Activated T-cell treated with anti-CD3 and anti-CD28 coated beads, Interleukin-2, amount 50 U/mL, for 4 hours (primary cell): Measurements from ENCODE around the gene AMIGO1. TPM values are rescaled to one million over a fixed set of nuclear protein-coding genes. Genes with fewer than 3 reads are reported as not detected.

Source experiments
- ATAC-seq, 2 donors: fragments of 200-7000 bp; cut with Tn5 transposase; one replicate each; pipeline ENCODE4 v1.10.0; 2021
- DNase-seq: peaks from one replicate; pipeline ENCODE4 v3.0.0-alpha.2; 2020
- H3K27me3 Mint-ChIP-seq: one replicate; pipeline ENCODE4 v1.8.0; 2021; ENCODE audit warnings: low read depth, mixed read lengths
- H3K36me3 Mint-ChIP-seq: one replicate; pipeline ENCODE4 v1.8.0; 2022; ENCODE audit warnings: mixed read lengths; ENCODE audit not compliant: insufficient read depth
- H3K4me1 Mint-ChIP-seq: one replicate; pipeline ENCODE4 v1.8.0; 2021; ENCODE audit warnings: low read depth, mixed read lengths
- H3K4me3 Mint-ChIP-seq: one replicate; pipeline ENCODE4 v1.8.0; 2021; ENCODE audit warnings: mild to moderate bottlenecking, moderate library complexity, mixed read lengths
- H3K9me3 Mint-ChIP-seq: one replicate; pipeline ENCODE4 v1.8.0; 2021; ENCODE audit warnings: mixed read lengths
- total RNA-seq, 3 donors: library from RNA; stranded (reverse); gene quantifications; one replicate each; pipeline ENCODE4 v1.2.1, GENCODE V29; 2021

The AMIGO1 gene
- total RNA-seq, 3 donors from 2014 or later = 2.9 to 4.5 (median 4.0) TPM

DNA sequence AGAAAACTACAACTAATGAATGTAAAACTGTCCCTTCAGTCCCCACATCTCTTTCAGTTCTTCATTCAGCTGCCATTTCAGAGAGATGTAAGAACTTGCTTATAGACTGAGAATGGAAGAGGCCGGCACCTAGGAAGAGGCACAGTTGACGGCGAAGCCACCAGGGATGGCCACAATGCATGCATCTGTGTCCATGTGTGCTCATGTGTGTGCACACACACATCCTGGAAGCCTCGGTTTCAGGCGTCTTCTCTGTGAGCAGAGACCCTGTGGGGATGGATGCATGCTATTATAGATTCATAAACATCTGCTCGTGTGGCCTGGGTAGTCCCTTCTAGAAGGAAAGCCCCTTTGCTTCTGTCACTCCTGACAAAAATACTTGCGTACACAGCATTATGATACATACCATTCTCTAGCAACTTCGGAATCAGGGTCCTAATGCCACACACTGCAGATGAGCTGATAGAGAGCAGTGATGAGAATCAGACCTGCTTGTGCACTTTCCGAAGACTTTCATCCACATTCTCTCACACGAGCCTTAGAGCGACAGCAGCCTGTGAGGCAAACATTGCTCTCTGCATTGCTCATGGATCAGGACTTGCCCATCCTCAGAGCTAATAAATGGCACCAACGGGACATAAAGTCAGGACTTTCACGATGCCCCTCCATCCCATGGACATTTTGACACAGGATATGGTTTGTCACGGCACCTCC, 17.7 kb upstream of the AMIGO1 start:
- H3K4me1 Mint-ChIP-seq = peaks cover 22% of the 10 kb centered on the region
- peaks cover 3% of the 10 kb centered on the region for H3K27me3 Mint-ChIP-seq
- no peak overlapping the region for H3K4me3 Mint-ChIP-seq
- H3K36me3 Mint-ChIP-seq = no peaks in the 10 kb centered on the region
- H3K9me3 Mint-ChIP-seq = no peaks in the 10 kb centered on the region
- DNase-seq = no peak
- no peak for ATAC-seq

DNA sequence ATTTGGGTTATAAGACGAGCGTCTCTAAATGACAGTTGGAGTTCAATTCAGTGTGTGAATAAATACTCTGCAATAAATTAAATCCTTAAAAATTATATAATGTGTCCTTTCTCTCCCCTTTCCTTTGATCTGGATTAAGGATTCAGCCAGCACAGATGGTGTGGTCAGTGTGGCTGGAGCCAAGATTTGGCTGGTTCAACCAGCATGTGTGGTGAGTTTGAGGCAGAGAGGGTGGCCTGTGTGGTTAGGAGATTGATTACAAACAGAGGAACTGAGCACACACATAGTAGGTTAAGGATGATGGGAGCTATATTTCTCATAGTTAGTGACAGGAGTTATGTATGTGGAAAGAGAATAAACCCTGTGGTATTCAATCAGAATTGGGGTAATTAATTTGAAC, 14.2 kb upstream of the AMIGO1 start:
- Mint-ChIP-seq H3K4me3 (no peak overlapping the region), H3K27me3 (peaks cover 3% of the 10 kb centered on the region), H3K4me1 (no peaks in the 10 kb centered on the region)

DNA sequence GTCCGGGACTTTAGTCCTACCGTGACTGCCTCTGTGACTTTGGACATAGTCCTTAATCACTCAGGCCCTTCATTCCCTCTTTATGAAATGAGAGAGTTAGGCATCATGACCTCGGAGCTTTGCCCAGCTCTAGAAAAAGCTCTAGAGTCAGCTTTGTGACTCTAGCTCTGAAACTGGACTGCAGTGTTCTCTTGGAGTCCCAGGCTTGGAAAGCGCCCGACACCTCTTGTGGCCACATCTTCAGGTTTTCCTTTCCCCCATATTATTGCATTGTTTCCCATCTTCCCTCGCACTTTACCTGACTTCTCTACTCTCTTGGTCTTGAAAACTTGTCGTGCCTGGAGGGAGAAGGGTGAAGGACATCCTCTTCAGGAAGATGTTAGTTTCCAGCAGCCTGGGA, 12.5 kb upstream of the AMIGO1 start:
- H3K4me3 Mint-ChIP-seq = no peak overlapping the region
- DNase-seq (no peak), ATAC-seq (no peak)
- no peaks in the 10 kb centered on the region for H3K9me3 Mint-ChIP-seq
- no peaks in the 10 kb centered on the region for H3K36me3 Mint-ChIP-seq
- peaks cover 3% of the 10 kb centered on the region for H3K27me3 Mint-ChIP-seq
- H3K4me1 Mint-ChIP-seq = no peaks in the 10 kb centered on the region

More for the DNA sequence above, 14.2 kb upstream of the AMIGO1 start:
- Mint-ChIP-seq H3K9me3 (no peaks in the 10 kb centered on the region), H3K36me3 (no peaks in the 10 kb centered on the region)
- DNase-seq (no peak), ATAC-seq (no peak)

DNA sequence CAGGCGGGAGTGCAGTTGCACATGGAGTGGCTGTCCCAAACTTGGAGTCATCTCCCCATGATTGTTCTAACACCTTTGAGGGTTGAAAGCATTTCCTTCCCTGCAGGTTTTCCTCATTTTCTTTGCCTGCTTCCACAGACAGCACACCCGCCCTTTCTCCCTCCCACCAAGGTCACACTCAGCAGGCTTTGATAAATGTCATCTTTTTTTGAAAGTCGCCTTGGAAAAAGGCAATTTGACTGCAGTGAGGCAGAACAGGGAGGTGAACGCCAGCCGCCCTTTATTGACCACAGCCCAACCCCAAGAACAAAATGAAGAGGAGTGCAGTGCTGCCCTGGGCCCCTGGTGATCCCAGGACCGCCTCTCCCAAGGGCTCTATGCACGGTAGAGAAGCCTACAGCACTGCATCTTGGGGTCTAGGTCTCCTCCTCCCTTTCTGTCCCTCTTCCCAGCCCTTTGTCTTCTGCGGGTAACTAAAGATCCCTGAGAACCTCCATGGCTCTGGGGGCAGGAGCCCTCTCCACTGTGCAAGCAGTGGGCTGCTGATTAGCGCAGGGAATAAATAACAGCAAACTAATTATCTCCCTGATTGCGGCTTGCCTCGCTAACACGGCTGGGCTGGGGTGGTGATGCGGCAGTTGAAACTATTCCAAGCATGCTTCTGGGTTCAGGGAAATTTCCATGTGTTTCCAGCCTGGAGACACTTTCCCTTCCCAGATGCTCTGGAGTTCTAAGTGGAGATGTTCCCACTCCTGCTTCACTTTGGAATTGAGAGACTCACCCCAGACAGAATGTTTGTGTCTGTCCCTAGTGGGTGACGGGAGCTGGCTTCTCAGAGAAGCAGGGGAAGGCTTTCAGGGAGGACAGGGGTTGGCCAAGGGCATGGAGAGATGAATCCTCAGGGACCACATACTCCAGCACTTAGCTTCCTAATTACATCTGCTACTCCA, 11.8 kb upstream of the AMIGO1 start:
- DNase-seq = no peak
- Mint-ChIP-seq H3K36me3 (no peaks in the 10 kb centered on the region), H3K27me3 (peaks cover 3% of the 10 kb centered on the region), H3K9me3 (no peaks in the 10 kb centered on the region), H3K4me3 (no peak overlapping the region), H3K4me1 (no peaks in the 10 kb centered on the region)
- no peak for ATAC-seq

DNA sequence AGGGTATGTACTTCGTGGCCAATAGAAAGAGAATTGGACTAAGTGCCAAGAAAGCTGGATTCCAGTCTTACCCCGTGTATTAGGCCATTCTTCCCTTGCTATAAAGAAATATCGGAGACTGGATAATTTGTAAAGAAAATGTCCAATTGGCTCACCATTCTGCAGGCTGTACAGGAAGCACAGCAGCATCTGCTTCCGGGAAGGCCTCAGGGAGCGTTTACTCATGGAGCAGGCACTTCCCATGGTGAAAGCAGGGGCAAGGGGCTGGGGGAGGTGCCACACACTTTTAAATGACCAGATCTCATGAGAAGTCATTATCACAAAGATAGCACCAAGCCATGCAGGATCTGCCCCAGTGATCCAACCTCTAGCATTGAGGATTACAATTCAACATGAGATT, 7.8 kb upstream of the AMIGO1 start:
- ATAC-seq = no peak
- no peaks in the 10 kb centered on the region for H3K9me3 Mint-ChIP-seq
- no peaks in the 10 kb centered on the region for H3K4me1 Mint-ChIP-seq
- H3K27me3 Mint-ChIP-seq = no peaks in the 10 kb centered on the region
- no peaks in the 10 kb centered on the region for H3K36me3 Mint-ChIP-seq
- DNase-seq = no peak
- no peak overlapping the region for H3K4me3 Mint-ChIP-seq

DNA sequence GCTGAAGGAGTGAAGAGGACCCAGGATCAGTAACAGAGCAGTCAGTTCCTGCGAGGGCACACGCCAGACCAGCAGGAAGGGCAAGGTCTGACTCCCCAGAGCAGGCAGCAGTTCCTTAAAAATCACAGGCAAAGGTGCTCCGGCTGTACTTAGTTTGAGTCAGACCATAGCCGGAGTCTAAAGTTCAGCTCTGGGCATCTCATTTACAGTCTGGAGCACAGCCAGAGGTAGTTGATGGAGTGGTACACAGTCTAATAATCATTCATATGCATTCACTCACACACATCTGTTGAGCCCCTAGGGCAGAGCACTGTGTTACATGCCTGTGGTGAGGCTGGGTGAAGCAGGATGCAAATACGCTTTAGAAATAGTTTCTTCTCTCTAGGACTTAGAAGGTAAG, 7.3 kb upstream of the AMIGO1 start:
- Mint-ChIP-seq H3K9me3 (no peaks in the 10 kb centered on the region), H3K4me3 (no peak overlapping the region), H3K36me3 (no peaks in the 10 kb centered on the region), H3K27me3 (no peaks in the 10 kb centered on the region), H3K4me1 (no peaks in the 10 kb centered on the region)
- DNase-seq = no peak
- no peak for ATAC-seq

DNA sequence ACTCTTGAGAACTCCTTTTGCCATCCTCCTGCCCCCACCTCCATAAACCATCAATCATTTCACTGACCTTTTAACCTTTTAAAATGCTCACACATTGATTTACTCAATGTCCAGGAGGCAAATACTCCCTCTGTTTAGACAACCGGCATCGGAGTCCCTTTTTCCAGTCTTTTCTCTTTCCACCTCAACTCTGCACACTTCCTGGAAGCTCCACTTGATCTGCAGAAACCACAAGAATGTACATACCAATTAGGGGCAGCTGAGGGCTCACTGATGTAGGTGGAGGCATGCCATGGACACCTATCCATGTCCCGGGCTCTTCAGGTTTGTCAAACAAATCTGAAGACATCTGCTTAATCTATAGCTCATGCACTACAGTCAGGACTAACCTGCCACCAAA, 5.3 kb upstream of the AMIGO1 start:
- Mint-ChIP-seq H3K4me1 (peaks cover 15% of the 10 kb centered on the region), H3K9me3 (no peaks in the 10 kb centered on the region), H3K27me3 (no peaks in the 10 kb centered on the region), H3K36me3 (no peaks in the 10 kb centered on the region), H3K4me3 (no peak overlapping the region)
- no peak for DNase-seq
- no peak for ATAC-seq

DNA sequence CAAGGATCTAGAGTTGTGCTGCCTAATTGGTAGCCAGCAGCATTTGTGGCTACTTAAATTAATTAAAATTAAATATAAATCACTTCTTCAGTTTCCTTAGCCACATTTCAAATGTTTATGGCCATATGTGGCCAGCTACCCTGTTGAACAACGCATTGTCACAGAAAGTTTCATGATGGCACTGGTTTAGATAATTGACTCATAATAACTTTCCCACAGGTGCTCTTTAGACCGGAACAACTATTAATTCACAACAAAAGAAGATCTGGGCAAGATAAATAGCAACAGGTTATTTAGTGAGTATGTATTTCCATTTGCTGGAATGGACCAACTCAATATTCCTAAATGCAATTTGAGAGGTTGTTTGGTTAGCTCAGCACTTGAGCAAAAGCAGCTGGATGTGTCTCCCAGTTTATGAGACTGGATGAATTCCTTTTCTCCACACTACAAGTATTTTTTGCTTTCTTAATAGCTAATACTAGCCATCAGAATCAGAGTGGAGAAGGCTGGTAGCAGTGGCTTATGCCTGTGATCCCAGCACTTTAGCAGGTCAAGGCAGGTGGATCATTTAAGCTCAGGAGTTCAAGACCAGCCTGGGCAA, 3.7 kb upstream of the AMIGO1 start:
- DNase-seq (no peak), ATAC-seq (no peak)
- Mint-ChIP-seq H3K9me3 (no peaks in the 10 kb centered on the region), H3K4me1 (peaks cover 27% of the 10 kb centered on the region), H3K36me3 (peaks cover under 1% of the 10 kb centered on the region), H3K27me3 (no peaks in the 10 kb centered on the region), H3K4me3 (no peak overlapping the region)

DNA sequence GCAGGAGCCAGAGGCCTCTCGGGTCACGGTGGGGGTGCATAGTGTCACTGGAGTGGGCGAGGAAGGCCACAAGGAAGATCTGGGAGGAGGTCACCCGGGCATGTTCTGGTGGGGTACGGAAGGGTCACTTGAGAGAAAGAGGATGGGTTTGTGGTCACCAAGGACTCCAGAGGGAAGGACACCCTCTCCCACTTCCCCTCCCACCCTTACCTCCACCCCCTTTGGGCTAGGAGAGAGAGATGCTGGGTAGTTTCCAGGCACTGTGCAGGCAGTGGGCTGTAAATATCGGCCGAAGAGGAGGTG, 703 bp downstream of the AMIGO1 start:
- H3K4me1 Mint-ChIP-seq = peaks cover 64% of the 10 kb centered on the region
- DNase-seq = no peak
- no peaks in the 10 kb centered on the region for H3K9me3 Mint-ChIP-seq

DNA sequence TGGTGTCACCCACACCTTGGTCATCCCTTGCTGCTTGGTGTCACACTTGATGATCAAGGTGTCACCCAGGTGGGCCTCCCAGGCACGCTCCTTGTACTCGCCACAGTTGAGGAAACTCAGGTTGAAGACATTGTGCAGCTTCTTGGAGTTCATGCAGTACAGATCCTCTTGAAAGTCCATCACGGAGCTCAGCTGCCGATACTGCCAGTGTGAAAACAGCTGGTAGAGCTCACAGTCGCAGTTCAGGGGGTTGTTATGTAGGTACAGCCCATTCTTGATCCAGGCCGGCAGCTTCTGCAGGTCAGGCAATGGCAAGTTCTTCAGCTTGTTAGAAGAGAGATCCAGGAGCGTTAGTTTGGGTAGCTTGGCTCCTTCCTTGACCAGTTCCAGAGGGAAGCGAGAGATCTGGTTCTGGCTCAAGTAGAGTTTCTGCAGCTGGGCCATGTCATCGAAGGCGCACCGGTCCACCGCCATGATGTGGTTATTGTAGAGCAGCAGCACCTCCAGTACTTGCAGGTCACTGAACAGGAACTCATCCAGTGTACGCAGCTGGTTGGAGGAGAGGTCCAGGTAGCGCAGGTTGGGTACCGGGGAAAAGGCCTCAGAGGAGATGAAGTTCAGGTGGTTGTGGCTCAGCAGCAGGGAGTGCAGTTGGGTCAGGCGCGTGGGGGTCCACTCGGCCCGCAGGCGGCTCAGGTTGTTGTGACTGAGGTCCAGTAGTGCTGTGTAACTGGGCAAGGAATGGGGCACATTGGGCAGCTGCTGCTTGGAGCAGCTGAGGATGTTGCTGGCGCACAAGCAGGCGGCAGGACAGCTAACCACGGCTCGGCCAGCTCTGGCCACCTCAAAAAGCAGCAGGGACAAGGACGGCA, 1.3 kb downstream of the AMIGO1 start:
- Mint-ChIP-seq H3K4me1 (peaks cover 69% of the 10 kb centered on the region), H3K36me3 (peaks cover 6% of the 10 kb centered on the region), H3K27me3 (no peaks in the 10 kb centered on the region), H3K4me3 (peak overlapping the region; percentile 85), H3K9me3 (no peaks in the 10 kb centered on the region)
- DNase-seq (no peak), ATAC-seq (no peak)

More for the DNA sequence above, 703 bp downstream of the AMIGO1 start:
- H3K4me3 Mint-ChIP-seq = peak overlapping the region; percentile 85
- H3K27me3 Mint-ChIP-seq = no peaks in the 10 kb centered on the region
- peak in 1 of 2 donors; percentile 1 for ATAC-seq
- peaks cover 6% of the 10 kb centered on the region for H3K36me3 Mint-ChIP-seq

DNA sequence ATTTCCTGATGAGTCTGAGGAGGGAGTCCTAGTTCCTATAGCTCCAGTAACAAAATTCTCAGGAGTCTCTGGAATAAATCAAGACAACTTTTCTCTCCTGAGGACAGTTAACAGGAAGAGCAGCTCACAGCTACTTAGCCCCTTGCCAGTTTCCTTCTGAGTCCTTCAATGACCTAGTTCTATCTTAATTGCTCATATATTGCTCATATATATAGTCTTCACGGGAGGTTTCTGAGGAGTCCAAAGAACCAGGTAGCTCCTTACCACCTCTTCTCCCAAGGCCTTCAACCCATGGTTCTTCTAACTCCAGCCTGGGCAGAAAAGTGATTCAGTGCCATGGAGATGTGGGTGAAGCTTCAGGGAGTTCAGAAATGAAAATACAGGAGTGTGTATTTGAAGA, 4.6 kb downstream of the AMIGO1 start:
- no peak for DNase-seq
- Mint-ChIP-seq H3K4me1 (peaks cover 88% of the 10 kb centered on the region), H3K36me3 (peaks cover 6% of the 10 kb centered on the region), H3K9me3 (no peaks in the 10 kb centered on the region), H3K27me3 (no peaks in the 10 kb centered on the region), H3K4me3 (no peak overlapping the region)
- ATAC-seq = peak; percentile 22 to 38

DNA sequence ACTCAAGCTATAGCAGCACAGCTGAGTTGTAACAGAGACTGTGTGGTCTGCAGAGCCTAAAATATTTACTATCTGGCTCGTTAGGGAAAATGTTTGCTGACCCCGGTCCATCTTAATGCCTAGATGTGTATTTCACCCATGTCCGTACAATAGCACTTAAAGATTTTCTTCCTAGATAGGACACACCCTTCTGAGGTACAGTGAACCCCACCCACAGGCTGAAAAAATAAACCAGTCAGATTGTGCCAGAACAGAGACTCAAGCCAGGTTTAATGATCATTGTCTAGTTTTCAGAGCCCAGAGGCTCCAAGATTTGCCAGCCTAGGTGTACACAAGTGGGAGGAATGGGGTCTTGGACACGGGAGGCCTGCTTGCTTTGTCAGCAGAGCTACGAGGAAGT, 5.6 kb downstream of the AMIGO1 start:
- peaks cover 93% of the 10 kb centered on the region for H3K4me1 Mint-ChIP-seq
- peaks cover 6% of the 10 kb centered on the region for H3K36me3 Mint-ChIP-seq
- peak overlapping the region; percentile 53 for H3K4me3 Mint-ChIP-seq
- DNase-seq (no peak), ATAC-seq (no peak)
- H3K9me3 Mint-ChIP-seq = no peaks in the 10 kb centered on the region
- no peaks in the 10 kb centered on the region for H3K27me3 Mint-ChIP-seq

DNA sequence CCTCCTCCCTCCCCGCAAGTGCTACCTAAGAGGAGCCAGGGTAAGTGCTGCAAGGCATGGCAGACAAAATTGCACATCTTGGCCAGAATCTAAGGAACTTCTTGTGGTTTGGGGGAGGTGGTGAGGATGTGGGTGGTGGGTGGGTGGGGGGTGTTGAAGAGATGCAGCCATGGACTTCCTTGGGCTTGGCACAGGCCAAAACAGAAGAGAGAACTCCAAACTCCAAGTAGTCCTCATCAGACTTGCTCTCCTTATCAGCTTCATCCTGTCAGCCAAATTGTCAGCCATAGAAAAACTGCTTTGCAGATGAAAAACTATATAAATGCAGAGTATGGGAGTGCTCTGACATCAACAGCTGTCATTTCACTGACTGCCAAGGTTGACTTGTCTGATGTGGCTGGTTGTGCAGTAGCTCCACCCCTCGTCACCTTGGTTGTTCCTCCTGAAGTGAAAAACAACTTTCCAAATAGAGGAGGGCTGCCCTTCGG, 7.1 kb downstream of the AMIGO1 start:
- no peaks in the 10 kb centered on the region for H3K36me3 Mint-ChIP-seq
- peaks cover 94% of the 10 kb centered on the region for H3K4me1 Mint-ChIP-seq
- peak overlapping the region; percentile 64 for H3K4me3 Mint-ChIP-seq
- H3K9me3 Mint-ChIP-seq = no peaks in the 10 kb centered on the region
- DNase-seq (peak; percentile 30), ATAC-seq (peak; percentile 57 to 64)
- no peaks in the 10 kb centered on the region for H3K27me3 Mint-ChIP-seq
